GM23248 (cell line): Measurements from ENCODE around the gene RER1.

Experiments
- EZH2 ChIP-seq: fragments of 200-600 bp; sonication (generic); IDR thresholded peaks from 2 replicates; pipeline ENCODE4 v1.6.1; 2018; ENCODE audit warnings: antibody characterized with exemption, mild to moderate bottlenecking; ENCODE audit not compliant: insufficient read depth, poor library complexity, severe bottlenecking
- EZH2phosphoT487 ChIP-seq: fragments of 200-600 bp; sonication (generic); IDR thresholded peaks from 2 replicates; pipeline ENCODE4 v1.6.1; 2018; ENCODE audit warnings: antibody characterized with exemption, moderate library complexity, mild to moderate bottlenecking, low read depth; ENCODE audit not compliant: insufficient read depth

DNA sequence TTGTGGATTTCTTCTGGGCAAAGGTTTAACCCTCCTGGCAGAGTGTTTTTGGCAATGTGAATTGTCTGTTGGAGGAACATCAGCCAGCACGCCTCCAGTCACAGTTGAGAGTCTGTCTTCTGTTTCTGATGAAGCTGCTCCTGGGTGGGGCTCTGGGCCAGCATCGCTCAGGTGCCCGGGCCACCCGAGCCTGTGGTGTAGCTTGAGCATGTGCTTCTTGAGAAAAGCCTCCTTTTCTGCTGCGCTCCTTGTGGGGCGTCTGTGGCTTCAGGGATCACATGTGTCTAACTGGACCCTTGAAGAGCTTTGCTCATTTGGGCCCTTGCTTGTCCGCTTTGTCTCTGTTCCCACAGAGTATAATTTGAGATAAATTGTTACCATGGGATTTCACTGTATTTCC lies 7.2 kb downstream of the RER1 start:
- TF ChIP-seq EZH2, result no peak
- TF ChIP-seq EZH2phosphoT487, result no peak
